ENCODE measurements around the gene TM2D3. TPM values are rescaled to one million over a fixed set of nuclear protein-coding genes. Genes with fewer than 3 reads are reported as not detected.

Gene TM2D3
- total and polyA plus RNA-seq, 4 donors = 40.2 to 68.1 (median 44.6) TPM

DNA sequence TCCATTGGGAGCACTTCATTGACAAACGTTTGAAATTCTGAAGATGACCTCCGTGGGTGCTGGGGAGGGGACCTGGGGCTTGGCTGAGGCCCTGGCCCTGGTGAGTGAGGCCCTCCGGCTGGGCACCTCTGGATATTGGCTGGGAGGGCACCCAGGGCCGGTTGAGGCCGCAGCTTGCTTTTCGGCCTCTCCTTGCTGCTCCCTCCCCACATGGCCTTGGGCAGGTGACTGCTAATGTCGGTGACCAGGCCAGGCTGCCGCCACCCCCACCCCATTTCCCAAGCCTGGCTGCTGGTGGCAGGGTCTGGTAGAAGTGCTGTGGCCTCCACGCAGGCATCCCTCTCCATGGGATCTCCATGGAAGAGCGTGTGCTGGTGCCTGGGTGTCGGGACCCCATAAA lies 39.5 kb downstream of the TM2D3 start:
- H3K4me1 ChIP-seq (ENCODE audit: control insufficient read depth in 5 of 5, insufficient read depth in 5 of 5, low read length in 5 of 5) = peaks cover 2 to 24% (median 9%) of the 10 kb centered on the region in 5 donors
- no peaks in the 10 kb centered on the region for H3K36me3 ChIP-seq (ENCODE audit: control insufficient read depth in 4 of 4, insufficient read depth in 4 of 4, low read length in 4 of 4)
- DNase-seq = no peak
- H3K9me3 ChIP-seq (ENCODE audit: control insufficient read depth in 4 of 4, insufficient read depth in 3 of 4, low read length in 3 of 4) = no peaks in the 10 kb centered on the region
- H3K27me3 ChIP-seq (ENCODE audit: control insufficient read depth in 3 of 3, insufficient read depth in 3 of 3, low read length in 2 of 3) = no peaks in the 10 kb centered on the region
- TF ChIP-seq, protein P1, sequence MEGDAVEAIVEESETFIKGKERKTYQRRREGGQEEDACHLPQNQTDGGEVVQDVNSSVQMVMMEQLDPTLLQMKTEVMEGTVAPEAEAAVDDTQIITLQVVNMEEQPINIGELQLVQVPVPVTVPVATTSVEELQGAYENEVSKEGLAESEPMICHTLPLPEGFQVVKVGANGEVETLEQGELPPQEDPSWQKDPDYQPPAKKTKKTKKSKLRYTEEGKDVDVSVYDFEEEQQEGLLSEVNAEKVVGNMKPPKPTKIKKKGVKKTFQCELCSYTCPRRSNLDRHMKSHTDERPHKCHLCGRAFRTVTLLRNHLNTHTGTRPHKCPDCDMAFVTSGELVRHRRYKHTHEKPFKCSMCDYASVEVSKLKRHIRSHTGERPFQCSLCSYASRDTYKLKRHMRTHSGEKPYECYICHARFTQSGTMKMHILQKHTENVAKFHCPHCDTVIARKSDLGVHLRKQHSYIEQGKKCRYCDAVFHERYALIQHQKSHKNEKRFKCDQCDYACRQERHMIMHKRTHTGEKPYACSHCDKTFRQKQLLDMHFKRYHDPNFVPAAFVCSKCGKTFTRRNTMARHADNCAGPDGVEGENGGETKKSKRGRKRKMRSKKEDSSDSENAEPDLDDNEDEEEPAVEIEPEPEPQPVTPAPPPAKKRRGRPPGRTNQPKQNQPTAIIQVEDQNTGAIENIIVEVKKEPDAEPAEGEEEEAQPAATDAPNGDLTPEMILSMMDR (IDR thresholded peaks at IDR 0.05; ENCODE audit: control extremely low read depth, extremely low read depth) = no peak
- no peak for ATAC-seq (ENCODE audit: insufficient read depth, low FRiP score)
- WGBS, 2 donors = 88 to 93% methylated on average over 11 of the region's 11 CpGs
- H3K9ac ChIP-seq (ENCODE audit: insufficient read depth in 1 of 2, low read length in 2 of 2) = no peak overlapping the region
- H3K4me3 ChIP-seq = no peak overlapping the region
- no peak overlapping the region for H3K27ac ChIP-seq (ENCODE audit: low read depth in 1 of 2, low read length in 1 of 2)

- 90 to 94% methylated on average over 10 of the region's 10 CpGs for WGBS, 2 donors
- no peak for DNase-seq
- TF ChIP-seq, protein P1 (IDR thresholded peaks at IDR 0.05; ENCODE audit: control extremely low read depth, extremely low read depth) = no peak
Observed at GRCh38 chr15:101611580-101612299, 40.4 kb downstream of the TM2D3 start.

GRCh38 chr15:101611007-101611406 lies 41.2 kb downstream of the TM2D3 start:
- Histone ChIP-seq H3K27ac (ENCODE audit: low read depth in 1 of 2, low read length in 1 of 2) (no peak overlapping the region), H3K27me3 (ENCODE audit: control insufficient read depth in 3 of 3, insufficient read depth in 3 of 3, low read length in 2 of 3) (no peaks in the 10 kb centered on the region), H3K4me1 (ENCODE audit: control insufficient read depth in 5 of 5, insufficient read depth in 5 of 5, low read length in 5 of 5) (peaks cover under 1 to 15% (median 9%) of the 10 kb centered on the region in 5 donors), H3K4me3 (no peak overlapping the region), H3K36me3 (ENCODE audit: control insufficient read depth in 4 of 4, insufficient read depth in 4 of 4, low read length in 4 of 4) (no peaks in the 10 kb centered on the region), H3K9me3 (ENCODE audit: control insufficient read depth in 4 of 4, insufficient read depth in 3 of 4, low read length in 3 of 4) (no peaks in the 10 kb centered on the region), H3K9ac (ENCODE audit: insufficient read depth in 1 of 2, low read length in 2 of 2) (no peak overlapping the region)
- 92% methylated on average over 15 of the region's 15 CpGs for WGBS, 2 donors
- DNase-seq = no peak
- TF ChIP-seq, protein P1 (IDR thresholded peaks at IDR 0.05; ENCODE audit: control extremely low read depth, extremely low read depth) = no peak
- no peak for ATAC-seq (ENCODE audit: insufficient read depth, low FRiP score)

More at GRCh38 chr15:101611580-101612299, 40.4 kb downstream of the TM2D3 start:
- H3K4me1 ChIP-seq (ENCODE audit: control insufficient read depth in 5 of 5, insufficient read depth in 5 of 5, low read length in 5 of 5) = peaks cover 2 to 22% (median 9%) of the 10 kb centered on the region in 5 donors
- no peaks in the 10 kb centered on the region for H3K36me3 ChIP-seq (ENCODE audit: control insufficient read depth in 4 of 4, insufficient read depth in 4 of 4, low read length in 4 of 4)
- H3K4me3 ChIP-seq = no peak overlapping the region
- no peak overlapping the region for H3K27ac ChIP-seq (ENCODE audit: low read depth in 1 of 2, low read length in 1 of 2)
- H3K9ac ChIP-seq (ENCODE audit: insufficient read depth in 1 of 2, low read length in 2 of 2) = no peak overlapping the region
- no peak for ATAC-seq (ENCODE audit: insufficient read depth, low FRiP score)
- H3K9me3 ChIP-seq (ENCODE audit: control insufficient read depth in 4 of 4, insufficient read depth in 3 of 4, low read length in 3 of 4) = no peaks in the 10 kb centered on the region
- H3K27me3 ChIP-seq (ENCODE audit: control insufficient read depth in 3 of 3, insufficient read depth in 3 of 3, low read length in 2 of 3) = no peaks in the 10 kb centered on the region

Data from lung (tissue), 12 donors.